Coronary artery (tissue), 2 donors: ENCODE results near the gene CDK11B.

Experiments used
- DNase-seq: peaks from one replicate; pipeline ENCODE4 v3.0.0-alpha.2; 2017; ENCODE audit warnings: low spot score
- H3K27ac ChIP-seq, 2 donors: fragments of 200-600 bp; sonication (generic); one replicate each; pipeline ENCODE4 v1.5.1; 2016 to 2019
- H3K4me3 ChIP-seq: fragments of 200-600 bp; sonication (generic); 2 replicates; pipeline ENCODE4 v1.5.1; 2016; ENCODE audit warnings: mild to moderate bottlenecking, moderate library complexity
- TF ChIP-seq, protein P1 (sequence below): fragments of 200-600 bp; sonication (generic); IDR thresholded peaks from one replicate; pipeline ENCODE4 v1.5.1; 2019; ENCODE audit warnings: antibody characterized with exemption

CDK11B gene

DNA sequence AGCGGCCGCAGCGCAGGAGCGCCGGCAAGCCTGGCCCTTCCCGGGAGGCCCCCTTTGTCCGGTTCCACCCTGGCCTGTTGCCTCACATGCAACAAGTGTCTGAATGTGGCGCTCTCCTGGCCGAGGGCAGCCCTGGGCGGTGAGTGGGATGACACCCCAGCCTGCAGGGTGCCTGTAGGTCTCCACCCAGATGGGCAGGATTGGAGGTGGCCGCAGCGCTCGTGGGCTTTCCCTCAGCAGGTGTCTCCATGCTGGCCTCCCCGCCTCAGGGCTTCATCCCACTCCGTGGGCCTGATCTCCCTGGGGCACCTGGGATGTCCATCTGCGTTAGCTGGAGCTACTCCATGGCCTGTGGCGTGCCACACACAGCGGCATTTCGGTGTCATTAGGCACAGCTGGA is 42.0 kb downstream of the CDK11B start:
- TF ChIP-seq, protein P1, sequence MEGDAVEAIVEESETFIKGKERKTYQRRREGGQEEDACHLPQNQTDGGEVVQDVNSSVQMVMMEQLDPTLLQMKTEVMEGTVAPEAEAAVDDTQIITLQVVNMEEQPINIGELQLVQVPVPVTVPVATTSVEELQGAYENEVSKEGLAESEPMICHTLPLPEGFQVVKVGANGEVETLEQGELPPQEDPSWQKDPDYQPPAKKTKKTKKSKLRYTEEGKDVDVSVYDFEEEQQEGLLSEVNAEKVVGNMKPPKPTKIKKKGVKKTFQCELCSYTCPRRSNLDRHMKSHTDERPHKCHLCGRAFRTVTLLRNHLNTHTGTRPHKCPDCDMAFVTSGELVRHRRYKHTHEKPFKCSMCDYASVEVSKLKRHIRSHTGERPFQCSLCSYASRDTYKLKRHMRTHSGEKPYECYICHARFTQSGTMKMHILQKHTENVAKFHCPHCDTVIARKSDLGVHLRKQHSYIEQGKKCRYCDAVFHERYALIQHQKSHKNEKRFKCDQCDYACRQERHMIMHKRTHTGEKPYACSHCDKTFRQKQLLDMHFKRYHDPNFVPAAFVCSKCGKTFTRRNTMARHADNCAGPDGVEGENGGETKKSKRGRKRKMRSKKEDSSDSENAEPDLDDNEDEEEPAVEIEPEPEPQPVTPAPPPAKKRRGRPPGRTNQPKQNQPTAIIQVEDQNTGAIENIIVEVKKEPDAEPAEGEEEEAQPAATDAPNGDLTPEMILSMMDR: no peak
- no peak for DNase-seq
- peak overlapping the region; percentile 97 for H3K4me3 ChIP-seq
- H3K27ac ChIP-seq: no peak overlapping the region

GRCh38 chr1:1616045-1616790 is 42.6 kb downstream of the CDK11B start:
- TF ChIP-seq, protein P1: no peak
- no peak for DNase-seq
- Histone ChIP-seq H3K27ac (peak overlapping the region; percentile 95 to 100), H3K4me3 (peak overlapping the region; percentile 97)

GRCh38 chr1:1615256-1616044 is 43.4 kb downstream of the CDK11B start, which contains the start of gene MIB2:
TSS of gene MIB2 (plus strand) at chr1:1615500. CDS start at chr1:1623453, 7,953 bp downstream.
- peak within 1 kb of the TSS; percentile 95 to 100 for H3K27ac ChIP-seq
- H3K4me3 ChIP-seq: peak within 1 kb of the TSS; percentile 97
- TF ChIP-seq, protein P1: no peak
- peak; percentile 97 for DNase-seq

GRCh38 chr1:1614954-1615255 is 43.9 kb downstream of the CDK11B start:
- TF ChIP-seq, protein P1: no peak
- DNase-seq: no peak
- H3K4me3 ChIP-seq: peak overlapping the region; percentile 97
- H3K27ac ChIP-seq: peak overlapping the region; percentile 95 to 100

DNA sequence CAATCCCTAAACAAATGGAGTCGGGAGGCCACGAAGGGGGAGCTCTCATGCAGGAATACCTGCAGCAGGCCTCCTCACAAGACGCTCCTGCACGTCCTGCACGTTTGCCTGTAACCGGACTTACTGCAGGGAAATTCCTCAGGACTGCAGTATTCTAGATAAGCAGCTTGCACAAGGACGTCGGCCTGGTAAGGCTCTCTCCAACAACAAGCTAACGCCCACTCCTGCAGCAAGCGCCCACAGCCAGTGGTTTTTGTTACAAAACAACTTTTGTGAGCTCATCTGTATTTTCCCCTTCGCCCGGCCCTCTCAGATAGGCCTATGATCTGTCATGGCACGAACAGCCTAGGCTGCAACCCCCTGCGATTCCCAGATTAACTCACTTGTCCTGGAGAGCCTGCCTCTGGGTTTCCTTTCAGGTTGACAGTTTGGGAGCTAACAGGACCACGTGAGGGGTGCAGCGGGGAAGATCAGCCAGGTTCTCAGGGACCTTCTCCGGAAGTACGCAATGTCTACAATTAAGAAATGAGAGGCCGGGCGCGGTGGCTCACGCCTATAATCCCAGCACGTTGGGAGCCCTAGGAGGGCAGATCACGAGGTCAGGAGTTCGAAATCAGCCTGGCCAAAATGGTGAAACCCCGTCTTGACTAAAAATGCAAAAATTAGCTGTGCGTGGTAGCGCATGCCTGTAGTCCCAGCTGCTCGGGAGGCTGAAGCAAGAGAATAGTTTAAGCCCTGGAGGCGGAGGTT is 44.4 kb downstream of the CDK11B start:
- TF ChIP-seq, protein P1: no peak
- no peak for DNase-seq
- Histone ChIP-seq H3K27ac (peak overlapping the region in 1 of 2 donors; percentile 95), H3K4me3 (peak overlapping the region; percentile 97)

GRCh38 chr1:1613509-1614082 is 45.2 kb downstream of the CDK11B start:
- no peak for DNase-seq
- Histone ChIP-seq H3K27ac (no peak overlapping the region), H3K4me3 (no peak overlapping the region)
- TF ChIP-seq, protein P1: no peak
